PFSK-1 (cell line): ENCODE data around the gene FERMT1.

Experiments used
- POLR2AphosphoS5 ChIP-seq: IDR thresholded peaks from 2 replicates; pipeline ENCODE4 v1.6.1; 2012; ENCODE audit warnings: low read depth, mild to moderate bottlenecking, control low read depth, low read length, moderate library complexity
- REST ChIP-seq, 2 experiments: IDR thresholded peaks; 2 replicates each; pipeline versions ENCODE4 v1.6.1 to v1.8.0; 2011 to 2012; ENCODE audit warnings: low read depth in 2 of 2, low read length in 2 of 2, control low read depth in 1 of 2, inconsistent platforms in 1 of 2, mild to moderate bottlenecking in 1 of 2, moderate library complexity in 1 of 2; ENCODE audit not compliant: insufficient read depth in 1 of 2
- TAF1 ChIP-seq: IDR thresholded peaks from 2 replicates; pipeline ENCODE4 v1.6.1; 2012; ENCODE audit warnings: low read length, control low read depth, borderline replicate concordance; ENCODE audit not compliant: insufficient read depth

GRCh38 chr20:6099819-6100218, 23.0 kb downstream of the FERMT1 start:
- TF ChIP-seq POLR2AphosphoS5 = no peak
- no peak for TF ChIP-seq TAF1
- TF ChIP-seq REST (IDR thresholded peaks at IDR 0.05; ENCODE audit: insufficient read depth in 1 of 2, low read depth in 2 of 2, low read length in 2 of 2) = no peak
